A549 (cell line): ENCODE data around the gene CMTM2. TPM values are rescaled to one million over a fixed set of nuclear protein-coding genes. Genes with fewer than 3 reads are reported as not detected.
A peak's percentile ranks its signal among the peaks of the same experiment; 100 is the strongest.

Source experiments
- ATAC-seq, 2 experiments: fragments of 200-7000 bp in 1 of 2; fragments of >200 bp in 1 of 2; cut with Nextera tagmentation in 1 of 2; cut with Tn5 transposase in 1 of 2; 3 replicates each; pipeline versions ENCODE4 v1.8.0 to v1.9.1; 2018 to 2020; ENCODE audit warnings: mild to moderate bottlenecking in 1 of 2, moderate library complexity in 1 of 2
- CTCF ChIA-PET: fragments of 300-600 bp; sonication (Branson Sonifier 250); formaldehyde crosslinking; extraction: SDS; loops from one replicate; lab custom pipeline; 2021; ENCODE audit warnings: antibody characterized with exemption, inconsistent platforms; lab: Yijun Ruan, JAX
- POLR2A ChIA-PET: fragments of 350-600 bp; formaldehyde crosslinking; extraction: SDS; loops from one replicate; lab custom pipeline; 2021; ENCODE audit warnings: antibody characterized with exemption, inconsistent platforms; lab: Yijun Ruan, JAX
- DNase-seq, 2 experiments: peaks; one replicate each; pipeline versions ENCODE4 v3.0.0 to v3.0.0-alpha.2; 2011 to 2016; ENCODE audit warnings: low read depth in 1 of 2, low spot score in 1 of 2
- FAIRE-seq: peaks from 2 replicates; lab custom pipeline; 2011; peaks lifted over from hg19 to GRCh38; lab: Jason Lieb, UNC
- H3K27ac ChIP-seq, 2 experiments: fragments of >200 bp; sonication (Bioruptor Twin); formaldehyde crosslinking; 3 replicates each; pipeline ENCODE4 v1.5.1; 2016 to 2017
- H3K4me1 ChIP-seq: fragments of >200 bp; sonication (Bioruptor Twin); formaldehyde crosslinking; 3 replicates; pipeline ENCODE4 v1.6.1; 2016
- H3K4me2 ChIP-seq: fragments of >200 bp; sonication (Bioruptor Twin); formaldehyde crosslinking; 3 replicates; pipeline ENCODE4 v1.6.1; 2016
- H3K4me3 ChIP-seq: fragments of >200 bp; sonication (Bioruptor Twin); formaldehyde crosslinking; 3 replicates; pipeline ENCODE4 v1.5.1; 2016
- H3K9me3 ChIP-seq: fragments of >200 bp; sonication (Bioruptor Twin); formaldehyde crosslinking; 3 replicates; pipeline ENCODE4 v1.6.1; 2016
- CBX8 ChIP-seq: fragments of 200-600 bp; sonication (generic); IDR thresholded peaks from 2 replicates; pipeline ENCODE4 v1.6.1; 2016
- EHF ChIP-seq: fragments of 250-450 bp; sonication (Bioruptor Pico); IDR thresholded peaks from 2 replicates; pipeline ENCODE4 v1.5.0; 2020; ENCODE audit warnings: mild to moderate bottlenecking
- ESRRA ChIP-seq: fragments of 150-350 bp; IDR thresholded peaks from 2 replicates; pipeline ENCODE4 v1.6.1; 2014; ENCODE audit warnings: mild to moderate bottlenecking, low read length, borderline replicate concordance
- FOSB ChIP-seq: fragments of 250-450 bp; sonication (Bioruptor Pico); IDR thresholded peaks from 2 replicates; pipeline ENCODE4 v1.5.0; 2020; ENCODE audit warnings: mild to moderate bottlenecking, moderate library complexity
- FOXS1 ChIP-seq: fragments of 250-450 bp; sonication (Bioruptor Pico); IDR thresholded peaks from 2 replicates; pipeline ENCODE4 v1.5.0; 2020; ENCODE audit warnings: mild to moderate bottlenecking, moderate library complexity
- HDAC2 ChIP-seq: fragments of 200-600 bp; sonication (generic); IDR thresholded peaks from 2 replicates; pipeline ENCODE4 v1.6.1; 2016
- HOXB13 ChIP-seq: fragments of 250-450 bp; sonication (Bioruptor Pico); IDR thresholded peaks from 2 replicates; pipeline ENCODE4 v1.5.0; 2020; ENCODE audit warnings: low read depth, mild to moderate bottlenecking, moderate library complexity
- JUNB ChIP-seq: fragments of >200 bp; sonication (Bioruptor Twin); formaldehyde crosslinking; IDR thresholded peaks from 2 replicates; pipeline ENCODE4 v1.6.1; 2016
- MAFK ChIP-seq: fragments of 450-650 bp; IDR thresholded peaks from 2 replicates; pipeline ENCODE4 v1.6.1; 2014; ENCODE audit not compliant: partially characterized antibody
- MAZ ChIP-seq: fragments of 150-350 bp; IDR thresholded peaks from 2 replicates; pipeline ENCODE4 v1.6.1; 2014; ENCODE audit warnings: antibody characterized with exemption, low read depth, low read length, borderline replicate concordance
- NR3C1 ChIP-seq: fragments of >200 bp; sonication (Bioruptor Twin); formaldehyde crosslinking; IDR thresholded peaks from 3 replicates; pipeline ENCODE4 v1.6.1; 2017
- POLR2A ChIP-seq: IDR thresholded peaks from 2 replicates; pipeline ENCODE4 v1.6.1; 2012; ENCODE audit warnings: mild to moderate bottlenecking, low read length
- RAD21 ChIP-seq, 2 experiments: fragments of >200 bp in 1 of 2; sonication (Bioruptor Twin) in 1 of 2; formaldehyde crosslinking in 1 of 2; IDR thresholded peaks in 1 of 2; conservative IDR thresholded peaks in 1 of 2; 2 replicates in 1 of 2; 3 replicates in 1 of 2; pipeline ENCODE4 v1.6.1; 2012 to 2018; ENCODE audit warnings: inconsistent platforms in 1 of 2
- RARB ChIP-seq: fragments of 250-450 bp; sonication (Bioruptor Pico); IDR thresholded peaks from 2 replicates; pipeline ENCODE4 v1.8.0; 2021; ENCODE audit warnings: mild to moderate bottlenecking, moderate library complexity
- RFX5 ChIP-seq: fragments of 450-650 bp; IDR thresholded peaks from 2 replicates; pipeline ENCODE4 v1.7.1; 2014; ENCODE audit warnings: antibody characterized with exemption, mild to moderate bottlenecking, moderate library complexity
- RNF2 ChIP-seq: fragments of 200-600 bp; sonication (generic); IDR thresholded peaks from 2 replicates; pipeline ENCODE4 v1.6.1; 2016; ENCODE audit warnings: low read depth, mild to moderate bottlenecking, antibody characterized with exemption, moderate library complexity, borderline replicate concordance
- SMC3 ChIP-seq: fragments of >200 bp; sonication (Bioruptor Twin); formaldehyde crosslinking; IDR thresholded peaks from 3 replicates; pipeline ENCODE4 v1.6.1; 2018; ENCODE audit warnings: inconsistent platforms
- SREBF2 ChIP-seq: fragments of 450-650 bp; IDR thresholded peaks from 2 replicates; pipeline ENCODE4 v1.6.1; 2014; ENCODE audit warnings: mild to moderate bottlenecking, moderate library complexity
- TFCP2L1 ChIP-seq: fragments of 250-450 bp; sonication (Bioruptor Pico); IDR thresholded peaks from 2 replicates; pipeline ENCODE4 v1.5.0; 2021; ENCODE audit warnings: mild to moderate bottlenecking
- TP53 ChIP-seq: fragments of 250-450 bp; sonication (Bioruptor Pico); IDR thresholded peaks from 2 replicates; pipeline ENCODE4 v1.5.0; 2021; ENCODE audit warnings: mild to moderate bottlenecking, moderate library complexity
- ZNF302 ChIP-seq: fragments of 250-450 bp; sonication (Bioruptor Pico); IDR thresholded peaks from 2 replicates; pipeline ENCODE4 v1.9.0; 2021; ENCODE audit warnings: inconsistent platforms, mild to moderate bottlenecking, moderate library complexity
- WGBS: methylation state at CpG from one replicate; pipeline ENCODE4 v1.1.6; 2017; ENCODE audit errors: missing lambda C conversion rate; 5-methylcytosine and 5-hydroxymethylcytosine counted together
- polyA plus RNA-seq, 4 experiments: library from polyadenylated mRNA; depleted of rRNA in 3 of 4; stranded (reverse); fragments of >200 nt; fragmentation: RNase III in 1 of 4; extraction: RNeasy Plus Mini Kit Qiagen cat#74134 plus additional on column Dnase treatment in 1 of 4; gene quantifications; 2 replicates in 3 of 4; 3 replicates in 1 of 4; pipeline ENCODE4 v1.2.3, GENCODE V29; 2011 to 2017
- TF ChIP-seq, protein P1 (sequence below): fragments of 250-450 bp; sonication (Bioruptor Pico); IDR thresholded peaks from 2 replicates; pipeline ENCODE4 v1.5.0; 2020; ENCODE audit warnings: low read depth, mild to moderate bottlenecking, moderate library complexity
- TF ChIP-seq, protein P2 (sequence below): fragments of 200-600 bp; sonication (generic); IDR thresholded peaks from 2 replicates; pipeline ENCODE4 v1.6.1; 2016; ENCODE audit warnings: antibody characterized with exemption, mild to moderate bottlenecking, moderate library complexity
- TF ChIP-seq, protein P3 (sequence below): IDR thresholded peaks from 2 replicates; pipeline ENCODE4 v1.6.1; 2012
- TF ChIP-seq, protein P4 (sequence below): fragments of 150-350 bp; IDR thresholded peaks from 2 replicates; pipeline ENCODE4 v1.6.1; 2014; ENCODE audit warnings: low read depth, mild to moderate bottlenecking, low read length

Gene CMTM2
- polyA plus RNA-seq, 2 of the 4 experiments (the other 2 are of a cell fraction), result 0.15 TPM; not detected in 1

DNA sequence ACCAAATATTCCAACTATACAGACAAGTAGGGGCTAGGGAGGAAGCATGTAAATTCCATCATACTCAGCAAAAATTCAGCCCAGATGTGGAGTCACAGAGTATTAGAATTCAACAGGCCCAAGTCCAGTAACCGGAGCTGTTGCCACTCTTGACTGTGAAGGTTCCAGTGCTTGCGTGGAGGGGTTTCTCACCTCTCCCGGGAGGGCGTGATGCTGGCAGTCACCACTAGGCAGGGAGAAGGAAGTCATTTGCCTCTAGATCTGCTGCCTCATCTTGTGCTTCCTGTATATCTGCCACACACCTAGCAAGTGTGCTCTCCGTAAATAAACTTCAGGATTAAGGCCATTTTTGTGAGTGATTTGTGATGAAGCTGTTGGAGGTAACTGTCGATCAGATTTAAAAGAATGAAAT lies 27.9 kb upstream of the CMTM2 start:
- no peak for TF ChIP-seq RARB (CRISPR knock-in tag)
- TF ChIP-seq ZNF302, result no peak
- no peak for TF ChIP-seq JUNB
- TF ChIP-seq MAFK, result peak; percentile 94
- TF ChIP-seq TFCP2L1 (CRISPR knock-in tag), result 0 out of 2 replicates have a peak, but pooled peaks have one; percentile 14
- no peak for TF ChIP-seq HDAC2
- CTCF ChIA-PET, result interaction anchor here (1.3 to 5.4 kb wide), 10 partner anchors 9 to 144 kb away, joined by 3 to 26 read pairs (median 4); partner anchors contain the start of gene CMTM1
- no peaks in the 10 kb centered on the region for H3K9me3 ChIP-seq
- H3K27ac ChIP-seq, result peak overlapping the region; percentile 90 to 91; a peak in 5 of 6 replicates
- H3K4me1 ChIP-seq, result peaks cover 40% of the 10 kb centered on the region
- peak overlapping the region; percentile 92 for H3K4me2 ChIP-seq
- DNase-seq (peak; percentile 59 to 74), FAIRE-seq (no peak), ATAC-seq (peak; percentile 37 to 60; a peak in 4 of 6 replicates)
- POLR2A ChIA-PET, result interaction anchor here (1.5 to 1.7 kb wide), 3 partner anchors 40 to 53 kb away, joined by 7 to 13 read pairs (median 8); partner anchors contain the start of gene CMTM3
- WGBS, result 78% methylated on average over 6 of the region's 6 CpGs
- H3K4me3 ChIP-seq, result no peak overlapping the region

DNA sequence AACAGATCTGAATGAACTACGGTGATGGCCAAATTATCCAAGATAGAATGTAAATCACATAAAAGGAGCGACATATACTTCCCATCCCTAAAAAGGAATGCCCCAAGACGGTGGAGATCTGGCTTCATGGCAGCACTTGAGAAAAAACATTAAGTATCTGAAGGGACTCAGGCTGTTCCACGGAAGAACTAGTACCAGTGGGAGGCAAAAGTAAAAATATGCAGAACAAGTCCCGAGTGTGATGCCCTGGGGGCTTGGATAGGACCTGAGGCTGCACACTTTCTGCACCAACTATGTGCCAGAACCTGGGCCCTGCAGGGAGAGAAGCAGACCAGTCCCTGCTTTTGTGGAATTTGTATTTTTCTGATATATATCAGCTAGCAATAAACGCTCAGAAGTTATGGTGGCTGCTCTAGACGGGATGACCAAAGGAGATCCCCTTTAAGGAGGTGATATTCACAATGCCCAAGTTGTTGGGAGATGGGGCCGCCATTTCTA lies 27.4 kb upstream of the CMTM2 start:
- TF ChIP-seq RARB (CRISPR knock-in tag), result 0 out of 2 replicates have a peak, but pooled peaks have one; percentile 28
- TF ChIP-seq, protein P1, sequence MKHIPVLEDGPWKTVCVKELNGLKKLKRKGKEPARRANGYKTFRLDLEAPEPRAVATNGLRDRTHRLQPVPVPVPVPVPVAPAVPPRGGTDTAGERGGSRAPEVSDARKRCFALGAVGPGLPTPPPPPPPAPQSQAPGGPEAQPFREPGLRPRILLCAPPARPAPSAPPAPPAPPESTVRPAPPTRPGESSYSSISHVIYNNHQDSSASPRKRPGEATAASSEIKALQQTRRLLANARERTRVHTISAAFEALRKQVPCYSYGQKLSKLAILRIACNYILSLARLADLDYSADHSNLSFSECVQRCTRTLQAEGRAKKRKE (CRISPR knock-in tag), result no peak
- FAIRE-seq, result no peak
- peak in 1 of 2 experiments; percentile 2; a peak in 2 of 6 replicates for ATAC-seq
- peak in 1 of 2 experiments; percentile 12 for DNase-seq
- ChIA-PET CTCF (interaction anchor here (1.2 to 5.4 kb wide), 10 partner anchors 9 to 145 kb away, joined by 3 to 26 read pairs (median 5); partner anchors contain the start of gene CMTM1), POLR2A (interaction anchor here (1.0 to 1.7 kb wide), 8 partner anchors 11 to 145 kb away, joined by 3 to 13 read pairs (median 7); partner anchors contain the start of gene CMTM3)
- H3K4me2 ChIP-seq, result peak overlapping the region; percentile 92
- peak overlapping the region; percentile 51 for H3K4me3 ChIP-seq
- H3K9me3 ChIP-seq, result no peaks in the 10 kb centered on the region
- H3K4me1 ChIP-seq, result peaks cover 40% of the 10 kb centered on the region
- H3K27ac ChIP-seq, result peak overlapping the region; percentile 90 to 91
- WGBS, result 43% methylated on average over 8 of the region's 8 CpGs

DNA sequence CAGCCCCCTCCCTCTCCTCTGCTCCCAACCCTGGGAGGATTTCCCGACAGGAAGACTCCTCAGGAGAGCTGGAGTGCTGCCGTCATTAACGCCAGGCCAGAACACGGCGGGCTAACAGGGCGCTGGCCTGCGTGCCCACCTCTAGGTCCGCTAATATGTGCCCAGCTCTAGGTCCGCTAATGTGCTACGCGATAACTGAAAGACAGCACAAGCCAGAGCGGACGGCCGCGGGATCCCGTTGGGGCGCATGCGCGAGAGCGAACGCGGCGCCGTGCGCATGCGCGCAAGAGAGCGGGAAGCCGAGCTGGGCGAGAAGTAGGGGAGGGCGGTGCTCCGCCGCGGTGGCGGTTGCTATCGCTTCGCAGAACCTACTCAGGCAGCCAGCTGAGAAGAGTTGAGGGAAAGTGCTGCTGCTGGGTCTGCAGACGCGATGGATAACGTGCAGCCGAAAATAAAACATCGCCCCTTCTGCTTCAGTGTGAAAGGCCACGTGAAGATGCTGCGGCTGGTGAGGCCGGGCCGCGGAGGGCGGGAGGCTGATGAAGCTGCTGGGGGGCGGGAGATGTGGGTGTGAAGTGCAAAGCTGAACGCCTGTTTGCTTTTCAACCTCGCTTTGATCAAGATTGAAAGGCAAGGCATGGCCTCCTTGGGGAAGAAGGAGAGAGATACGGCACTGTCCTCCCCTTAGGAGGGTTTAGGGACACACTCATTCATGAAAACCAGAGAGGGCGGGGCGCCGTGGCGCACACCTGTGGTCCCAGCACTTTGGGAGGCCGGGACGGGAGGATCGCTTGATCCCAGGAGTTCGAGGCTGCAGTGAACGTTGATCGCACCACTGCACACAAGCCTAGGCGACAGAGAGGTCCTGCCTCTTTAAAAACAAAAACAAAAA lies 26.7 kb upstream of the CMTM2 start, which contains the start of gene CKLF:
Gene CKLF (plus strand): TSS at position 291 of the 892 bp plus-strand sequence. CDS start 140 bp downstream, at position 431.
- peaks cover 40% of the 10 kb centered on the region for H3K4me1 ChIP-seq
- no peaks in the 10 kb centered on the region for H3K9me3 ChIP-seq
- peak within 1 kb of the TSS; percentile 92 for H3K4me2 ChIP-seq
- peak within 1 kb of the TSS; percentile 90 to 91 for H3K27ac ChIP-seq
- CTCF ChIA-PET, result interaction anchor here (0.5 to 5.4 kb wide), 11 partner anchors 8 to 1010 kb away, joined by 3 to 26 read pairs (median 5); partner anchors contain the start of genes CMTM1 and CTCF
- 7% methylated on average over 53 of the region's 63 CpGs for whole genome bisulfite sequencing
- FAIRE-seq, result no peak
- POLR2A ChIA-PET, result interaction anchor here (0.7 to 1.7 kb wide), 10 partner anchors 10 to 278 kb away, joined by 3 to 13 read pairs (median 5); partner anchors contain the start of genes CMTM3 and NAE1
- peak; percentile 72 to 81 for ATAC-seq
- DNase-seq, result peak; percentile 90 to 92
- H3K4me3 ChIP-seq, result peak within 1 kb of the TSS; percentile 51
- TF ChIP-seq NR3C1 (no peak), FOXS1 (CRISPR knock-in tag) (peak; percentile 46; the same call in 1 of the 2 replicates), TP53 (CRISPR knock-in tag) (no peak; the same call in 1 of the 2 replicates), RFX5 (0 out of 2 replicates have a peak, but pooled peaks have one; percentile 15), ESRRA (no peak), SREBF2 (no peak), ZNF302 (peak; percentile 86), POLR2A (peak; percentile 80), EHF (CRISPR knock-in tag) (peak; percentile 87; the same call in 1 of the 2 replicates), RNF2 (peak; percentile 93; the same call in 1 of the 2 replicates), HOXB13 (peak; percentile 95), MAZ (no peak), SMC3 (0 out of 3 replicates have a peak, but pooled peaks have one; percentile 14), RAD21 (conservative IDR thresholded peaks at IDR 0.05 in 1 of 2, IDR thresholded peaks at IDR 0.05 in 1 of 2) (no peak), FOSB (CRISPR knock-in tag) (0 out of 2 replicates have a peak, but pooled peaks have one; percentile 30), TFCP2L1 (CRISPR knock-in tag) (peak; percentile 90), CBX8 (no peak)
- TF ChIP-seq, protein P2, sequence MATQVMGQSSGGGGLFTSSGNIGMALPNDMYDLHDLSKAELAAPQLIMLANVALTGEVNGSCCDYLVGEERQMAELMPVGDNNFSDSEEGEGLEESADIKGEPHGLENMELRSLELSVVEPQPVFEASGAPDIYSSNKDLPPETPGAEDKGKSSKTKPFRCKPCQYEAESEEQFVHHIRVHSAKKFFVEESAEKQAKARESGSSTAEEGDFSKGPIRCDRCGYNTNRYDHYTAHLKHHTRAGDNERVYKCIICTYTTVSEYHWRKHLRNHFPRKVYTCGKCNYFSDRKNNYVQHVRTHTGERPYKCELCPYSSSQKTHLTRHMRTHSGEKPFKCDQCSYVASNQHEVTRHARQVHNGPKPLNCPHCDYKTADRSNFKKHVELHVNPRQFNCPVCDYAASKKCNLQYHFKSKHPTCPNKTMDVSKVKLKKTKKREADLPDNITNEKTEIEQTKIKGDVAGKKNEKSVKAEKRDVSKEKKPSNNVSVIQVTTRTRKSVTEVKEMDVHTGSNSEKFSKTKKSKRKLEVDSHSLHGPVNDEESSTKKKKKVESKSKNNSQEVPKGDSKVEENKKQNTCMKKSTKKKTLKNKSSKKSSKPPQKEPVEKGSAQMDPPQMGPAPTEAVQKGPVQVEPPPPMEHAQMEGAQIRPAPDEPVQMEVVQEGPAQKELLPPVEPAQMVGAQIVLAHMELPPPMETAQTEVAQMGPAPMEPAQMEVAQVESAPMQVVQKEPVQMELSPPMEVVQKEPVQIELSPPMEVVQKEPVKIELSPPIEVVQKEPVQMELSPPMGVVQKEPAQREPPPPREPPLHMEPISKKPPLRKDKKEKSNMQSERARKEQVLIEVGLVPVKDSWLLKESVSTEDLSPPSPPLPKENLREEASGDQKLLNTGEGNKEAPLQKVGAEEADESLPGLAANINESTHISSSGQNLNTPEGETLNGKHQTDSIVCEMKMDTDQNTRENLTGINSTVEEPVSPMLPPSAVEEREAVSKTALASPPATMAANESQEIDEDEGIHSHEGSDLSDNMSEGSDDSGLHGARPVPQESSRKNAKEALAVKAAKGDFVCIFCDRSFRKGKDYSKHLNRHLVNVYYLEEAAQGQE, result peak; percentile 72
- TF ChIP-seq, protein P3, sequence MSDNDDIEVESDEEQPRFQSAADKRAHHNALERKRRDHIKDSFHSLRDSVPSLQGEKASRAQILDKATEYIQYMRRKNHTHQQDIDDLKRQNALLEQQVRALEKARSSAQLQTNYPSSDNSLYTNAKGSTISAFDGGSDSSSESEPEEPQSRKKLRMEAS, result peak; percentile 100
- TF ChIP-seq, protein P4, sequence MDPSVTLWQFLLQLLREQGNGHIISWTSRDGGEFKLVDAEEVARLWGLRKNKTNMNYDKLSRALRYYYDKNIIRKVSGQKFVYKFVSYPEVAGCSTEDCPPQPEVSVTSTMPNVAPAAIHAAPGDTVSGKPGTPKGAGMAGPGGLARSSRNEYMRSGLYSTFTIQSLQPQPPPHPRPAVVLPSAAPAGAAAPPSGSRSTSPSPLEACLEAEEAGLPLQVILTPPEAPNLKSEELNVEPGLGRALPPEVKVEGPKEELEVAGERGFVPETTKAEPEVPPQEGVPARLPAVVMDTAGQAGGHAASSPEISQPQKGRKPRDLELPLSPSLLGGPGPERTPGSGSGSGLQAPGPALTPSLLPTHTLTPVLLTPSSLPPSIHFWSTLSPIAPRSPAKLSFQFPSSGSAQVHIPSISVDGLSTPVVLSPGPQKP, result no peak
